KOPT-K1 (cell line): Measurements from ENCODE around the gene ALDH7A1.
"Not testable (repeated sequence)": the region's sequence is repeated elsewhere in the genome, so short reads cannot be mapped to it uniquely, and the experiment has no call there.

ENCODE experiments used
- H3K27ac ChIP-seq: fragments of 200-600 bp; sonication (generic); 2 replicates; pipeline ENCODE4 v1.5.1; 2016; ENCODE audit warnings: antibody characterized with exemption, mild to moderate bottlenecking, low read depth, low read length; ENCODE audit not compliant: poor library complexity, severe bottlenecking
- H3K36me3 ChIP-seq: fragments of 200-600 bp; sonication (generic); 2 replicates; pipeline ENCODE4 v1.5.1; 2017; ENCODE audit warnings: antibody characterized with exemption, mild to moderate bottlenecking, low read length, moderate library complexity; ENCODE audit not compliant: insufficient read depth
- H3K9me3 ChIP-seq: fragments of 200-600 bp; sonication (generic); 2 replicates; pipeline ENCODE4 v1.5.1; 2017; ENCODE audit warnings: antibody characterized with exemption, low read length, mild to moderate bottlenecking; ENCODE audit not compliant: insufficient read depth, poor library complexity, severe bottlenecking

The ALDH7A1 gene

GRCh38 chr5:126527892-126528291 lies 67.1 kb downstream of the ALDH7A1 start:
- Histone ChIP-seq H3K27ac (no peak overlapping the region), H3K36me3 (no peaks in the 10 kb centered on the region), H3K9me3 (no peaks in the 10 kb centered on the region)

- Histone ChIP-seq H3K27ac (no peak overlapping the region), H3K36me3 (no peaks in the 10 kb centered on the region), H3K9me3 (no peaks in the 10 kb centered on the region)
Observed at GRCh38 chr5:126527158-126527557, 67.9 kb downstream of the ALDH7A1 start.

- no peaks in the 10 kb centered on the region for H3K9me3 ChIP-seq
- H3K27ac ChIP-seq: no peak overlapping the region
Observed at GRCh38 chr5:126526493-126526892, 68.5 kb downstream of the ALDH7A1 start.

GRCh38 chr5:126525630-126526245 lies 69.3 kb downstream of the ALDH7A1 start:
- no peak overlapping the region for H3K27ac ChIP-seq

More at GRCh38 chr5:126526493-126526892, 68.5 kb downstream of the ALDH7A1 start:
- H3K36me3 ChIP-seq: no peaks in the 10 kb centered on the region

DNA sequence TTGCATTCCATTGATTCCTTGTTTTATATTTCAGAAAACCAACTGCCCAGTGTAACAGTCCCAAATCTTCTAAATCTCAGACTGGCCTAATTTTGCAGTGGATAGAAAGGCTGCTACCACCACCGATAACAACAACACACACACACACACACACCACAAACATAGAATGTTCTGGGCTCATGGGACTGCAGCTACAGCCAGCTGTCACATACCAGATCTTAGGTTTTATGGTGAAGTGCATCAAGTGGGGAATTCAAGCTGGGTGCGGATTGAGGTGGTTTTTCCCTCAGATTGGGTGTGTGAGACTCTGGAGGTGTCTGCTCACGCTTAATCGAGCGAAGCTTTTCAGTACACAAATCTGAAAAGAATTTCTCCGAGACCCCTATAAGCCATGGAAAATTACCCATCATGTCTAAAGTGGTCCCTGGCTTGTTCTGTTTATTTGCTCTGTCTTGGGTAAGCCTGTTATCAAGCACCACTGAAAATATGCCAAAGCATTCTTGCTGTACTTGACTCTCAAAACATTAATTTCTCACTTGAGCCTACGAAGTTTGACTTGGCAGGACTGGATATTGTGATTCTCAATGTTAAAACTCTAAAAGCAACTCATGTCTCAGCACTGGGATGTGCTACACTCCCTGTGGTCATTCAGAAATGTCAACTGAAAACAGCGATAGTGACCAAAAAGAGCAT lies 71.1 kb downstream of the ALDH7A1 start:
- Histone ChIP-seq H3K9me3 (no peaks in the 10 kb centered on the region), H3K36me3 (no peaks in the 10 kb centered on the region), H3K27ac (no peak overlapping the region)

More at GRCh38 chr5:126525630-126526245, 69.3 kb downstream of the ALDH7A1 start:
- Histone ChIP-seq H3K9me3 (no peaks in the 10 kb centered on the region), H3K36me3 (no peaks in the 10 kb centered on the region)

DNA sequence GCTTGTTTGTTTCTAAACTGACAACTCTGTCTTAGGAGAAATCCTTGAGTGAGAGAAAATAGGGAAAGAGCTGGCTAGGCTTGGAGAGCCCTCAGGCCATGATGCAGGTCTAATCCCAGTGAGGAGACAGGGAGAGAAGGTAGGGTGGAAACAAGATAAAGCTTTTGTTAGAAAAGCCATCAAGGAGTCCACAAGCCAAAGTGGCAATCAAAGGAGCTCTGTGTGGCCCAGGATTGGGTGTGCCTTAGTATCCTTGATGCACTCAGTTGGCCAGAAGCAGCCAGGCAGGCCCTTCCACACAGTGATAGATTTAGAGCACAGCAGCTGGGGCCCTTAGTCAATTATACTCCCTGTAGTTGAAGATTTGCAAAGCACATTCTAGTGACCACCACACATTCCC lies 73.9 kb downstream of the ALDH7A1 start:
- H3K9me3 ChIP-seq: no peaks in the 10 kb centered on the region
- no peaks in the 10 kb centered on the region for H3K36me3 ChIP-seq
- no peak overlapping the region for H3K27ac ChIP-seq

DNA sequence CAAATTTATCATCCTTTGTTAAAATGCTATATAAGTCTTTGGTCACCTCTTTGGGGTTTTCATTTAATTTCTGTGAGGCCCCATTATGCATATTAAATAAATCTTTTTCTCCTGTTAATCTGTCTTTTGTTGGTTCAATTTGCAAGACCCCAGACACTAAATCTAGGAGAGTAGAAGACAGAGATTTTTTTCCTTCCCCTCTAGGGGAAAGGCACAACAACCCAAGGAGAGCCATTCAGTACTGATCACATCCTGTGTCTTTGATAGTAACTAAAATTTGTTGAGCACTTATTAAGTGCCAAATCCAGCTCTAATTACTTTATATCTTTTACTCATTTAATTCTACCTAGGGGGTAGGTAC lies 74.4 kb downstream of the ALDH7A1 start:
- no peak overlapping the region for H3K27ac ChIP-seq
- no peaks in the 10 kb centered on the region for H3K36me3 ChIP-seq
- H3K9me3 ChIP-seq: no peaks in the 10 kb centered on the region

DNA sequence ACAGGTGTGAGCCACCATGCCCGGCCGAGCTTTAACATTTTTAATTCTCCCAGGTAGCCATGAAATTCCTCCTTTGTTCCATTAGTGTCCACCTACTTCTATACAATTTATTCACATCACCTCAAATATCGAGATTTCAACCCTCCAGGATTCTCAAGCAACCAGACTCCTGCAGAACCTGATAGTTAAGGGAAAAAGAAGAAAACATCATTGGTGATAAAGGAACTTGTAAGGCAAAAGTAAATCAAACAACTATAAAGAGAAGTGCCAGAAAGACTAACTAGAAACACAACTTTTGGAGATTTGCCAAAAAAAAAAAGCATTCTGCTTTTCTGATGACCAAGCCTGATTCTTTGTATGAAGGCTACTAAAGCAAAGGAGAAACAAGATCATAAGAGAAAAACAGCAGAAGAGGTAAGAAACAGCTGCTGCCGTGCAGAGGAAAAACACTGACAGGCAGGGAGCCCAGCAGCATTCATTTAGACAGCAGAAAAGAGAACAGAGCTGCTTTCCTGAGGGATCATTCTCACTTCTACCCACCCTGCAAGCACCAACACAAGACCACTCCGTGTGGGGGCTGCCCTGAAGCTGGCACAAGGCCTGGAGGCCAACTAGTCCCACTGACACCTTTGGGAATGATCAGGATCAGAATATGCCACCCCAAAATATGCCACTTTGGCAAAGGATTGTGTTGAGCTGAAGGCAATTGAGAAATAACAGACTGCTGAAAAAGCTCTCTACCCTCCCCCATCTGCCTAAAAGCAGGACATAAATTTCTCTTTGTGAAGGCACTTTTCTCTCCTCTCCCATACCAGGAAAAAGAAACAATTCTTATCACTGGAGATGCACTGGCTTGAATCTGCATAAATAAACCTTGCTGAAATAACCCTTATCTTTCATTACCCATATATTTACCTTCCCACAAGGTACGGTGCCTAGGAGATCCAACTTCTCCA lies 75.1 kb downstream of the ALDH7A1 start:
- H3K36me3 ChIP-seq: no peaks in the 10 kb centered on the region
- H3K9me3 ChIP-seq: no peaks in the 10 kb centered on the region
- H3K27ac ChIP-seq: no peak overlapping the region

DNA sequence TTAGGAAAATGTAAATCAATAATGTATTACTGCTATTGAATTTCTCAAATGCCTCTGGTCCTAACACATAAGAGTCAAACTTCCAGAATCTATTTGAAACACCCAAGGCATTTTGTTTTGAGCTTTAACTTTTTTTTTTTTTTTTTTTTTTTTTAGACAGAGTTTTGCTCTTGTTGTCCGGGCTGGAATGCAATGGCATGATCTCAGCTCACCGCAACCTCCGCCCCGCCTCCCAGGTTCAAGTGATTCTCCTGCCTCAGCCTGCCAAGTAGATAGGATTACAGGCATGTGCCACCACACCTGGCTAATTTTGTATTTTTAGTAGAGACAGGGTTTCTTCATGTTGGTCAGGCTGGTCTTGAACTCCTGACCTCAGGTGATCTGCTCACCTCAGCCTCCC lies 75.8 kb downstream of the ALDH7A1 start:
- H3K36me3 ChIP-seq, H3K27ac ChIP-seq, H3K9me3 ChIP-seq: not testable (repeated sequence)

- no peak overlapping the region for H3K27ac ChIP-seq
Observed at GRCh38 chr5:126516852-126517251, 78.2 kb downstream of the ALDH7A1 start.

GRCh38 chr5:126516133-126516532 lies 78.9 kb downstream of the ALDH7A1 start:
- Histone ChIP-seq H3K27ac (no peak overlapping the region), H3K9me3 (no peaks in the 10 kb centered on the region), H3K36me3 (no peaks in the 10 kb centered on the region)

More at GRCh38 chr5:126516852-126517251, 78.2 kb downstream of the ALDH7A1 start:
- Histone ChIP-seq H3K9me3 (no peaks in the 10 kb centered on the region), H3K36me3 (no peaks in the 10 kb centered on the region)

DNA sequence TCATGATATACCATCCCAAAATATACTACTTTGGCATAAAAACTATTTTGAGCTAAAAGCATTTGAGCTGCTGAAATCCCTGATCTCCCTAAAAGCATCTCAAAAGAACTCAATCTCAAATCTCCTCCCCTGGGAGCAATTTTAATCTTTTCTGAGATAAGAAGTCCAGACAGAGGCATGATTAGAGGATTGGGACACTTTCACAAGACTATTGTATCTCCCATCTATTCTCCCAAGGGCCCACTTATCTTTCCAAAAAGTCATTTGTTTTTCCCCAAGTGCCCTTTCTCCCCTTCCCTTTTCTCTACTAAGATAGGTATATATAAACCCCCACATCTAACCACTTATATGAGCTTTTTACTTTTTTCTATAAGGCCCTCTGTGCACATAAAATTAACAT lies 79.7 kb downstream of the ALDH7A1 start:
- Histone ChIP-seq H3K27ac (no peak overlapping the region), H3K36me3 (no peaks in the 10 kb centered on the region), H3K9me3 (no peaks in the 10 kb centered on the region)

DNA sequence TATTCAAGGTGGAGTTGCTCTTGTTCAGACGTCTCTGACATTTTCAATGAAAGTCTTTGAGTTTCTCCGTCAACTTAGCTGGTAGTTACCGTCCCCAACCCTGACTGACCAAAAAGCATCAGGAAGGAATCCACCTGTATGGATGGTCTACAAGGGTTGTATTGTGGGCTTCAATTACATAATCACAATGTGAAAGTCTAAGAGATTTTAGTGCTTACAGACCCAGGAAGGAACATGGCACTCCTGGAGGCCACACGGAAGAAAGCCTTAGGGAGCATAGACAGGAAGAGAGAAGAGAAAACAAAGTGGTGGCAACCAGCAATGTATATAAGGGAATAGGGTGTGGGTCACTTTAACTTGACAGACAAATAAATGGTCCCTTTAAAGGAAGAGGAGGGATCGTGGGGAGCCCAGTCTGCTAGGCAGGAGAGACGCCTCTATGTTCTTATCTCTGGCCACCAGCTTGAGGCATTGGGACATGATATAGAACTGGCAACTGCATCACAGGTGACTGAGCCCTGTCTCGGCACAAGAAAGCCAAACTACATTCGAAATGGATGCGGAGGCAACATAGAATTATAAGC lies 80.4 kb downstream of the ALDH7A1 start:
- no peaks in the 10 kb centered on the region for H3K36me3 ChIP-seq
- no peak overlapping the region for H3K27ac ChIP-seq
- H3K9me3 ChIP-seq: no peaks in the 10 kb centered on the region

GRCh38 chr5:126514131-126514557 lies 80.9 kb downstream of the ALDH7A1 start:
- Histone ChIP-seq H3K27ac (no peak overlapping the region), H3K9me3 (no peaks in the 10 kb centered on the region), H3K36me3 (no peaks in the 10 kb centered on the region)

DNA sequence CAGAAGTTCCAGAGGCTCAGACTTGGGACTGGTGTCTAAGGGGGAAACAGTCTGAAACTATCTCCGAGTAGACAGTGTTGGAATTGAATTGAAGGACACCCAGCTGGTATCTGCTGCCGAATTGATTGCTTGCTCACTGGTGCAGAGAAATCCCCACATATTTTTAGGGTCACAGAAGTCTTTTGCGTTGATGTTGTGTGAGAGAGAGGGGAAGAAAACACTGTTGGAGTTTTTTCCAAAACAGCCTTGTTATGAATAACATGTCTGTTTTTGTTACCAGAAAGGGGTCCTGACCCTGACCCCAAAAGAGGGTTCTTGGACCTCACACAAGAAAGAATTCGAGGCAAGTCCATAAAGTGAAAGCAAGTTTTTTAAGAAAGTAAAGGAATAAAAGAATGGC lies 81.3 kb downstream of the ALDH7A1 start:
- Histone ChIP-seq H3K36me3 (no peaks in the 10 kb centered on the region), H3K9me3 (no peaks in the 10 kb centered on the region), H3K27ac (no peak overlapping the region)
